GM18858 (cell line): ENCODE data around the gene KIF20A.
"Not testable (repeated sequence)": the region's sequence is repeated elsewhere in the genome, so short reads cannot be mapped to it uniquely, and the experiment has no call there.

ENCODE experiments used
- ATAC-seq: cut with Tn5 transposase; IDR thresholded peaks from one replicate; pipeline ENCODE4 v1.9.1; 2021; ENCODE audit not compliant: unreplicated experiment

KIF20A gene

DNA sequence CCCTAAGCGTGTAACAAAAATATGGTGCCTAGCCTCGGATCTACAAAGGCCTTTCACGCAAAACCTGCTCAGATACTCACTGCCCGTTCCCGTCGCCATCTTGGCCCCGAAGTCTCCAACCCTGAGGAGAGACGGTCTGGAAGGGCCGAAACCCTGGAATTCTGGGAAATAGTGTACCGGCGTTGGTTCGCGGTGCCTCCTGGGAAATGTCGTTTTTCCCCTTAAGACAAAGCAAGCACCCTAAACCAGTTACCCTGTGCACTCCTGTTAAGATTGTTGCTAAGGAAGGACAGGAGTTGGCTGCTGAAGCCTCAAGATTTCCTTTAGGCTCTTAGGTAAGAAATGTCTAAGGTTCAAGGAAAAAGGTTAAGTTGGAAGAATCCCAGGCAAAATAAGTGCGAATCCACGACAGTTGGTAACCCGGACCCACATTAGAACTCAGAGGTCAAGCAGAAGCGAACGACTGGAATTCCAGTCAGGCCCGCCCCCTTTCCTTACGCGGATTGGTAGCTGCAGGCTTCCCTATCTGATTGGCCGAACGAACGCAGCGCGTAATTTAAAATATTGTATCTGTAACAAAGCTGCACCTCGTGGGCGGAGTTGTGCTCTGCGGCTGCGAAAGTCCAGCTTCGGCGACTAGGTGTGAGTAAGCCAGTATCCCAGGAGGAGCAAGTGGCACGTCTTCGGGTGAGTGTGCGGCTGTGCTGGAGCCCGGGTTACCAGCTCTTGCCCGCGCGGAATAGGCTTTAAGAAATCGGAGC lies at the start of gene KIF20A, which contains the start of gene BRD8:
Gene KIF20A (plus strand): TSS at position 597 of the 761 bp plus-strand sequence. CDS start 569 bp downstream, outside the sequence.
Gene BRD8 (minus strand): TSS at position 115 of the 761 bp plus-strand sequence. CDS start 16 bp downstream, at position 99.
- peak; percentile 78 for ATAC-seq

DNA sequence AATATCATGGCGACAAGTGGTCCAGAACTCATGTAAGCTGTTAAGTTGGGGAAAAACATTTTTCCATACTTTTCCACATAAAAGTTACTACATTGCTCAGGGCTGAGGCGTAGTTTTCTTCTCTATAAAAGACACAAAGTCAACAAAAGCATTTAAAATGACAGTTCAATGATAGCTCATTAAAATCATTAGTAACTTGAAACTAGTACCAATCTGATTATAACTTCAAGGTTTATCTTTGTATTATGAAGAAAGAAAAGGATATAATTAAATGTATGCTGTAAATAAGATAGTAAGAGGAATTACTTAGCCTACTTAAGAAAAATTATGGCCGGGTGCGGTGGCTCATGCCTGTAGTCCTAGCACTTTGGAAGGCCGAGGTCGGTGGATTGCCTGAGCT lies 49.6 kb upstream of the KIF20A start:
- ATAC-seq, result no peak

DNA sequence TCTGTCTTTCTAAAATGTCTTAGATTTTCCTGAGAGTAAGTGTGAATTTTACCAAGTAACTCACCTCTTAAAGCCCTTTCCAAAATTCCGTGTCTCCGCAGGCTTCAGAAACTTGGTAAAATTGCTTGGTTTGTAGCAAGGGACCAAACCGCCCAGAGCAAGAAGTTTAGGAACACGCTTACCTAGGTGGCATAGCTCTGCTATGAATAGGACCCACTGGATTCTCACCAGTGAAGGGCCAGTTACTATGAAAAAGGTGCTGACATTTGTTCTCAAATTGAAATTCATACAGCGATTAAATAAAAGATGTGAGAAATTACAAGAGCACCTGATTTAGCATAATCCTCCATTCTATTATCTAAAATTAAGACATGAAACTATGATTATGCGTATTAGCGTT lies 46.4 kb upstream of the KIF20A start:
- ATAC-seq, result no peak

GRCh38 chr5:138138949-138139780 lies 39.7 kb upstream of the KIF20A start, which contains the start of gene NME5:
Gene NME5, minus strand, starts transcription at chr5:138139428. Its CDS starts 648 bp downstream, at chr5:138138780.
- ATAC-seq, result no peak

DNA sequence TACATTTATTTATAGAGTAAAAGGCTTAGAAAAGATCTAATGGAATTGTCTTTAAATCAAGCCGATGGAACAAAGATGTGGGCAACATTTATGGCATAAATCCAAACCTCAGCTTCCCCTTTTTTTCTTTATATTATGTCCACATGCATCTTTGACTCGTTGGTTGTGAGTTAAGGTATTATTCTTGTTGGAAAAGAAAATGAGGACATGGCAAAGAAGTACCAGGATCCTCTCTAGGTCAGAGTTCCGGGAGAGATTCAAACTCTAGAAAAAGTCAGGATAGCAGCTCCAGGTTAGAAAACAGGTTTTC lies 39.2 kb upstream of the KIF20A start:
- no peak for ATAC-seq

DNA sequence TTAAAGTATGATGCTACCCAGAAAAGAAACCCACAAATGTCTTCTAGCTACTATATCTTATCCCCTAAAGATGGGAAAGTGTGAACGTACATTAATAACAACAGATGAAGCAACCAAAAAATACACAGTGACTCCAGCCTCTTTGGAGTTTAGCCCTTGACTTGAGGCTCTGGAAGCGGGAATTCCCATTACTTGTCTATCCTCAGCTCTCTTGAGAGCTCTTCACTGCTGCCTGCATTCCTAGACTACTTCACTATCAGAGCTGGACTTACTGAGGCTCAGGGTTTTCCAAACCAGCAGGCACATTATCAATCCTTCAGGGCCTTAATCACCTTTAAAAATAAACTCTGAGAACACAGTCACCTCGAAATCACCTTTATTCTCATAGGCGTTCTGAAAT lies 38.6 kb upstream of the KIF20A start:
- no peak for ATAC-seq

GRCh38 chr5:138141734-138142133 lies 37.2 kb upstream of the KIF20A start:
- no peak for ATAC-seq

- not testable (repeated sequence) for ATAC-seq
Observed at GRCh38 chr5:138143578-138143977, 35.3 kb upstream of the KIF20A start.

DNA sequence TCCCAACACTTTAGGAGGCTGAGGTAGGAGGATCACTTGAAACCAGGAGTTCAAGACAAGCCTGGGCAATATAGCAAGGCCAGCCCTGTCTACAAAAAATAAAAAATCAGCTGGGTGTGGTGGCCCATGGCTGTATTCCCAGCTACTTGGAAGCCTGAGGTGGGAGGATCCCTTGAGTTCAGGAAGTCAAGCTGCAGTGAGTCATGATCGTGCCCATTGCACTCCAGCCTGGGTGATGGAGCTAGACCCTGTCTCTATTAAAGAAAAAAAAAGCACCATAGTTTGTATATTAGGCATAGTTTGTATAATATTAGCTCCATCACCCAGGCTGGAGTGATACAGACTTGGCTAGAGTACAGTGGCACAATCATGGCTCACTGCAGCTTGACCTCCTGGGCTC lies 30.1 kb upstream of the KIF20A start:
- no peak for ATAC-seq

DNA sequence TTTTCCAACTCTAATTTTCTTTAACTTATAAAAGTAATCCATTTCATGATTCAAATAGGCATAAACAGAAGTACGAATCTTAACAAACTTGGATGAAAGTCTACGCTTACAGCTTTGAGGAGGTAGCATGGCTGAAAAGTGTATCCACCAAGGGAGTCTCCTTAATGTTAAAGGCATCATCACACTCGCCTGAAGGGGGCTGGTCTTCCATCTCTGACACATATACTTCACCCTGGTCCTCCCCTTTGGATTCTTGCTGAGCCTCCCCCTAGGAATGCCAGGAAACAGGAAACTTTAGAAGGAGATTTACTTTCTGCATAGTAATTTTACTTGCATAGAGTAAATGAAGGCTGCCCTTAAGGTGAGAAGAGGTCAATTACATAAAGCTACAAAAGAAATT lies 29.4 kb upstream of the KIF20A start:
- ATAC-seq, result no peak

DNA sequence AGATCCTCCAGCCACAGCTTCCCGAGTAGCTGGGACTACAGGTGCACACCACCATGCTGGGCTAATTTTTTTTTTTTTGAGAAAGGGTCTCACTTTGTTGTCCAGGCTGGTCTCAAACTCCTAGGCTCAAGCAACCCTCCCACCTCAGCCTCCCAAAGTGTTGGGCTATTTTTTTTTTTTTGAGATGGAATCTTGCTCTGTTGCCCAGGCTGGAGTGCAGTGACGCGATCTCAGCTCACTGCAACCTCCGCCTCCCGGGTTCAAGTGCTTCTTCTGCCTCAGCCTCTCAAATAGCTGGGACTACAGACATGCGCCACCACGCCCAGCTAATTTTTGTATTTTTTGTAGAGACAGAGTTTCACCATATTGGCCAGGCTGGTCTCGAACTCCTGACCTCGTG lies 22.9 kb upstream of the KIF20A start:
- ATAC-seq, result not testable (repeated sequence)

- no peak for ATAC-seq
Observed at GRCh38 chr5:138157626-138158025, 21.3 kb upstream of the KIF20A start.

DNA sequence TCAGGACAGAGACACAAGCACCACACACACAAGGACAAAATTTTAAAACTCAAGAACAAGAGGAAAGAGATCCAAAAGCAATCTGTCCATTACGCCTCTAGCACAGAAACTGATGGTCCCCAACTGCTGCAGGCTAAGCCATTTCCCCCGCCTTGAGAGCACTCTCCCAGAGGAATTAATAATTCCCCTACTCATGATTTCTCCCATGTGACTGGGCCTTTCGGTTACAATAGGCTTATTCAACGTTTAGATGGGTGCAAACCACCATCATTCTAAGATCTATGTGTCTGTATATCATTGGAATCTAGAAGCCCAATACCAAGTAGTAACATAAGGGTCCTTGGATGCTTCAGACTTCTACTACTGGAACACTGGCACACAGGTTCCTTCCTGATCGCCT lies 19.2 kb upstream of the KIF20A start:
- no peak for ATAC-seq

GRCh38 chr5:138160706-138161105 lies 18.2 kb upstream of the KIF20A start:
- no peak for ATAC-seq

DNA sequence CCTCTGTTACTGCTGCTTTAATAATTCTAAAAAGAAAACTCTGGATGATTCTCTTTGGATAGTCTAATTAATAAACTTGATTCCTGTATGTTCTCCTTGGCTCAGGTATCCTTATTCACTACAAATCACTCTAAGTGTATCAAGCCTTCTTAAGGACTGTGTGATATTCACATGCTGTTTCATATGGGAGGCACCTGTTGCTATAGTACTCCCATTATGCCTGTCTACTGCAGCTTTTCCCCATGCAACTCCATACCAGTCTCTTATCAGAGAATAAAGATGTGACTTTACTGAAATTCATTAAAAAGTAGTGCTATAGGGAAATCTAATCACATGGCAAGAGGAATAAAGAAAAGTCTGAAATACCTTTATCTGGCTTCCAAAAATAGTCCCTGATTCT lies 15.2 kb upstream of the KIF20A start:
- no peak for ATAC-seq

DNA sequence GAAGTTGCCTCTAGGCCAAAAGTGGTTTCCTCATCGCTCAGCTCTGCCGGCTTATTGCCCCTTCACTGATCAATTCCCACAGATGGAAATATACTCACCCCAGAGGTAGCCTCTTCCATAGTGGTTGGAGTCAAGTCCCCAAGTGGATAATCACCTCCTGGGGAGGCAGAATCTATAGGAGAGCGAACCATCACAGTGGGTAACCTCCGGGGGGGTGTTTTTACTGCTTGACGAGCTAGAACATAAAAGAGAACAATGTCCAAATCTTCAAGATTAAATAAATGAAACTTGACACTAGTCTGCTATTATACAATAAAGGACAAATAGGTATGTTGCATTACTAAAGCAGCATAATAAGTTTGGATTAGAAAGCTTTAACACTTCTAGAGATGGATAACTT lies 9.8 kb upstream of the KIF20A start:
- no peak for ATAC-seq

- ATAC-seq, result no peak
Observed at GRCh38 chr5:138170299-138170698, 8.6 kb upstream of the KIF20A start.

- no peak for ATAC-seq
Observed at GRCh38 chr5:138177941-138178515, 884 bp upstream of the KIF20A start.

DNA sequence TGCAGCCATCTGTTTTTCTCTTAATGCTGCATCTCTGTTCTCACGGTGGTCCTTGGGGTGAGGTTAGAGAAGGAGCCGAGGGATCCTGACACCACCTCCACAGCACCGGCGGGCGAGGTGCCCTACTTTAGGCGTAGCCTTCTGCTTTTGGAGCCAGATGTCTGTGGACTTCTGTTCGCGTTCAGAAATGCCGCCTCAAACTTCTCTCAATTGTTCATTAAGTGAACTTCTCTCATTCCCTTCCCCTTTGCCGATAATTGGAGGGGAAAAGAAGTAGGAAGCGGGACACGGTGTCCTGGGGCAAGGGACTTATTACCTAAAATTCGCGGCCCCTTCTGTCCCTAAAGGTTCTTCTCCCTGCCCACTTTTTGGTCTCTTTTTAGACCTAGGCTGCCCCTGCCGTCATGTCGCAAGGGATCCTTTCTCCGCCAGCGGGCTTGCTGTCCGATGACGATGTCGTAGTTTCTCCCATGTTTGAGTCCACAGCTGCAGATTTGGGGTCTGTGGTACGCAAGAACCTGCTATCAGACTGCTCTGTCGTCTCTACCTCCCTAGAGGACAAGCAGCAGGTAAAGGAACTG lies 455 bp downstream of the KIF20A start:
- no peak for ATAC-seq

DNA sequence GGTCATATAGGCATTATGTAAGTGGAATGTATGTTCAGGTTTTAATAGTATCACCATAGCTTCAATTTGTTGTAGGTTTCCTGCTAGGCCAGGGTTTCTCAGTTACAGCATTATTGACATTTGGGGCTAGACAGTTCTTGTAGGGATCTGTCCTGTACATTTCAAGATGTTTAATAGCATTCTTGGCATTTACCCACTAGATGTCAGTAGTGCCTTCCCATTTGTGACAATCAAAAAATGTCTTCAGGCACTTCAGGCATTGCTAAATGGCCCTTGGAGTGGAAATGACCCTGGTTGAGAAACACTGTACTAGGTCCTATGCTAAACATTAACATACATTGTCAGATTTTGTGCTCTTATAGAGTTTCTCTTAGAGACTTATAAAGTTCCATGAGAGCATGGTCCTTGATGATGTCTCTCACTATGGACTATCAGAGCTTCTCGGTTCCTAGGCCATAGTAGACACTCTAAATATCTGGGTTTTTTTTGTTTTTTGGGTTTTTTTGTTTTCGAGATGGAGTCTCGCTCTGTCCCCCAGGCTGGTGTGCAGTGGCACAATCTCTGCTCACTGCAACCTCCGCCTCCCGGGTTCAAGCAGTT lies 1.4 kb downstream of the KIF20A start:
- no peak for ATAC-seq

GRCh38 chr5:138180841-138181240 lies 1.9 kb downstream of the KIF20A start:
- no peak for ATAC-seq
